Vagina (tissue), 2 donors: ENCODE data around the gene STN1. TPM values are rescaled to one million over a fixed set of nuclear protein-coding genes. Genes with fewer than 3 reads are reported as not detected.

ENCODE experiments used
- DNase-seq, 2 donors: peaks; one replicate each; pipeline ENCODE4 v3.0.0-alpha.2; 2017; ENCODE audit errors: extremely low spot score in 2 of 2
- H3K27ac ChIP-seq: fragments of 200-600 bp; sonication (generic); one replicate; pipeline ENCODE4 v1.5.1; 2019
- H3K27me3 ChIP-seq: fragments of 200-600 bp; sonication (generic); one replicate; pipeline ENCODE4 v1.5.1; 2019
- H3K36me3 ChIP-seq, 2 donors: fragments of 200-600 bp; sonication (generic); one replicate each; pipeline ENCODE4 v1.5.1; 2017 to 2019
- H3K4me1 ChIP-seq: fragments of 200-600 bp; sonication (generic); one replicate; pipeline ENCODE4 v1.5.1; 2019
- H3K4me3 ChIP-seq, 2 donors: fragments of 200-600 bp; sonication (generic); 1 replicate in 1 of 2; 2 replicates in 1 of 2; pipeline ENCODE4 v1.5.1; 2016 to 2019
- H3K9me3 ChIP-seq: fragments of 200-600 bp; sonication (generic); one replicate; pipeline ENCODE4 v1.5.1; 2019
- POLR2A ChIP-seq, 2 donors: fragments of 450-650 bp; IDR thresholded peaks; one replicate each; pipeline ENCODE4 v1.6.1; 2017; ENCODE audit warnings: antibody characterized with exemption in 2 of 2, mild to moderate bottlenecking in 2 of 2, moderate library complexity in 2 of 2
- POLR2AphosphoS5 ChIP-seq, 2 donors: sonication (generic); formaldehyde crosslinking; IDR thresholded peaks; one replicate each; pipeline ENCODE4 v1.9.0; 2017; ENCODE audit warnings: antibody characterized with exemption in 2 of 2, mild to moderate bottlenecking in 2 of 2, low read depth in 1 of 2; ENCODE audit not compliant: insufficient read depth in 1 of 2
- intact Hi-C: fragments of 100-400 bp; cut with DNase I; formaldehyde crosslinking; loops from one replicate; pipeline ENCODE4 v1.15.1; 2023
- total RNA-seq: library from RNA; depleted of rRNA; stranded (reverse); fragments of >200 nt; gene quantifications from one replicate; pipeline ENCODE4 v1.2.3, GENCODE V29; 2016
- TF ChIP-seq, protein P1 (sequence below), 3 experiments: fragments of 450-650 bp in 2 of 3; fragments of 200-600 bp in 1 of 3; sonication (generic) in 1 of 3; IDR thresholded peaks; one replicate each; pipeline ENCODE4 v1.5.1; 2017 to 2019; ENCODE audit warnings: antibody characterized with exemption in 3 of 3, mild to moderate bottlenecking in 2 of 3, moderate library complexity in 2 of 3

The STN1 gene
- total RNA-seq, 1 donor from 2014 or later = 22.3 TPM

- no peaks in the 10 kb centered on the region for H3K36me3 ChIP-seq
- H3K27me3 ChIP-seq = no peaks in the 10 kb centered on the region
- H3K4me3 ChIP-seq = no peak overlapping the region
- H3K9me3 ChIP-seq = no peaks in the 10 kb centered on the region
- intact Hi-C loops = no loop called here
- TF ChIP-seq, protein P1, sequence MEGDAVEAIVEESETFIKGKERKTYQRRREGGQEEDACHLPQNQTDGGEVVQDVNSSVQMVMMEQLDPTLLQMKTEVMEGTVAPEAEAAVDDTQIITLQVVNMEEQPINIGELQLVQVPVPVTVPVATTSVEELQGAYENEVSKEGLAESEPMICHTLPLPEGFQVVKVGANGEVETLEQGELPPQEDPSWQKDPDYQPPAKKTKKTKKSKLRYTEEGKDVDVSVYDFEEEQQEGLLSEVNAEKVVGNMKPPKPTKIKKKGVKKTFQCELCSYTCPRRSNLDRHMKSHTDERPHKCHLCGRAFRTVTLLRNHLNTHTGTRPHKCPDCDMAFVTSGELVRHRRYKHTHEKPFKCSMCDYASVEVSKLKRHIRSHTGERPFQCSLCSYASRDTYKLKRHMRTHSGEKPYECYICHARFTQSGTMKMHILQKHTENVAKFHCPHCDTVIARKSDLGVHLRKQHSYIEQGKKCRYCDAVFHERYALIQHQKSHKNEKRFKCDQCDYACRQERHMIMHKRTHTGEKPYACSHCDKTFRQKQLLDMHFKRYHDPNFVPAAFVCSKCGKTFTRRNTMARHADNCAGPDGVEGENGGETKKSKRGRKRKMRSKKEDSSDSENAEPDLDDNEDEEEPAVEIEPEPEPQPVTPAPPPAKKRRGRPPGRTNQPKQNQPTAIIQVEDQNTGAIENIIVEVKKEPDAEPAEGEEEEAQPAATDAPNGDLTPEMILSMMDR (IDR thresholded peaks at IDR 0.05) = no peak
- TF ChIP-seq POLR2A (IDR thresholded peaks at IDR 0.05) = no peak
- no peak for TF ChIP-seq POLR2AphosphoS5 (IDR thresholded peaks at IDR 0.05; ENCODE audit: insufficient read depth in 1 of 2, low read depth in 1 of 2)
- no peak overlapping the region for H3K27ac ChIP-seq
- H3K4me1 ChIP-seq = no peaks in the 10 kb centered on the region
- no peak for DNase-seq
Measured at GRCh38 chr10:103947799-103948516, 30.0 kb upstream of the STN1 start.

DNA sequence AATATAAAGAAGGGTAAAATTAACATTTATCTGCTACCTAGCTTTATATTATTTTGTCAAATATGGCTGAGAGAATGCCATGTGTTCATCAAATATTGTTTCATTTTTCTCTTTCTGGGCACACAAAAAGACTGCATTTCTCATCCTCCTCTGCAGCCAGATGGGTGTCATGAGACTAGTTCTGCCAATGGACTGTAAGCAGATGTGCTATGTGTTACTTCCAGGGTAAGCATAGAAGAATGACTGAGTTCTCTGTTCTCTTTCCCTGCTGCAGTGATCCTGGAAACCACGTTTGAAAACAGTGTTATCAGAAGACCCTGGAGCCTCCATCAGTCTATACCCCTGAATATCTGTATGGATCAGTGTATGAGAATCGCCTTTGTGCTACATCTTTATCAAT, 24.9 kb upstream of the STN1 start:
- H3K4me1 ChIP-seq = no peaks in the 10 kb centered on the region
- no peaks in the 10 kb centered on the region for H3K9me3 ChIP-seq
- H3K27me3 ChIP-seq = no peaks in the 10 kb centered on the region
- TF ChIP-seq POLR2AphosphoS5 (IDR thresholded peaks at IDR 0.05; ENCODE audit: insufficient read depth in 1 of 2, low read depth in 1 of 2) (no peak), POLR2A (IDR thresholded peaks at IDR 0.05) (no peak)
- TF ChIP-seq, protein P1 (IDR thresholded peaks at IDR 0.05) = no peak
- no peak for DNase-seq
- no peaks in the 10 kb centered on the region for H3K36me3 ChIP-seq
- no peak overlapping the region for H3K4me3 ChIP-seq
- intact Hi-C loops = no loop called here
- H3K27ac ChIP-seq = no peak overlapping the region

DNA sequence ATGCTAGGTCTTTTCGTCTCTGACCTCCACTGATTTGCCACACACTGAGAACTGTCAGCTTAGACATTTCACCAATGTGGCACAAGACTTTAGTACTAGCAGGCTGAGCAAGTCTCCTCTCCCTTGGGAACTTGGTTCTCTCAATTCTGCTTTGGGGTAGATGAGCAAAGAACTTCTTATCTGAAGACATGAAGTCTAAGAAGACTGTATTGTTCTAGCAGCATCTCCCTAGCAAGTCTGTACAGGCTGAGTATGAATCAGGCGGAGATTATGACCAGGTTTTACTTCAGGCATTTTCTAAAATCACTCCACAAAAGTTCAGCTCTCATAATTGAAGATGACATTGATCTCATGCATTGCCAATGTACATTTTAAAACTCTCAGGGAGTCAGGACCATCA, 23.8 kb upstream of the STN1 start:
- H3K9me3 ChIP-seq = no peaks in the 10 kb centered on the region
- no peaks in the 10 kb centered on the region for H3K4me1 ChIP-seq
- no peak overlapping the region for H3K27ac ChIP-seq
- no peaks in the 10 kb centered on the region for H3K27me3 ChIP-seq
- no peaks in the 10 kb centered on the region for H3K36me3 ChIP-seq
- no peak for DNase-seq
- intact Hi-C loops = no loop called here
- no peak overlapping the region for H3K4me3 ChIP-seq
- TF ChIP-seq POLR2AphosphoS5 (IDR thresholded peaks at IDR 0.05; ENCODE audit: insufficient read depth in 1 of 2, low read depth in 1 of 2) = peak in 1 of 2 donors; percentile 62
- TF ChIP-seq, protein P1 (IDR thresholded peaks at IDR 0.05) = no peak

GRCh38 chr10:103939522-103939921, 21.5 kb upstream of the STN1 start:
- TF ChIP-seq, protein P1 (IDR thresholded peaks at IDR 0.05) = no peak
- TF ChIP-seq POLR2AphosphoS5 (IDR thresholded peaks at IDR 0.05; ENCODE audit: insufficient read depth in 1 of 2, low read depth in 1 of 2) (no peak), POLR2A (IDR thresholded peaks at IDR 0.05) (no peak)
- H3K4me1 ChIP-seq = no peaks in the 10 kb centered on the region
- no peak overlapping the region for H3K4me3 ChIP-seq
- no peak for DNase-seq
- H3K27me3 ChIP-seq = no peaks in the 10 kb centered on the region
- no peaks in the 10 kb centered on the region for H3K36me3 ChIP-seq
- H3K9me3 ChIP-seq = no peaks in the 10 kb centered on the region
- H3K27ac ChIP-seq = no peak overlapping the region
- intact Hi-C loops = no loop called here

DNA sequence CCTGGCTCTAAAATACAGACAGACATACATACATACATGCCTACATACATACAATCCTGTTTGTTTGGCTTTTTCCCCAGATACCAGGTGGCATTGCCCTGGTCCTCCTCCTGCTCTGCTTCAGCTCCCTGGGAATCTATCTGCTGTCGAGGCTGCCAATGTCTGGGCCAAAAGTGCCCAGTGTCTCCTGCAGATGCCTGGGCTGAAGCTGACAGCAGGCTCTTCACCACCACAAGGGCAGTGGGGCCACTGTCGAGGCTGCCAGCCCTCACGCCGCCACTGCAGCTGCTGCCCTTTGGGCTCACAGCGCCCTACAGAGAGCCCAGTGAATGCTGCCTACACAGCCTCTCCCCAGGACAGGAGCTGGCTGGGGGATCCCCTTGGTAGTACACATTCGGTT, 18.0 kb upstream of the STN1 start:
- intact Hi-C loops = no loop called here
- H3K9me3 ChIP-seq = no peaks in the 10 kb centered on the region
- no peaks in the 10 kb centered on the region for H3K4me1 ChIP-seq
- no peak overlapping the region for H3K27ac ChIP-seq
- no peaks in the 10 kb centered on the region for H3K36me3 ChIP-seq
- no peak for DNase-seq
- H3K4me3 ChIP-seq = no peak overlapping the region
- H3K27me3 ChIP-seq = no peaks in the 10 kb centered on the region
- no peak for TF ChIP-seq POLR2A (IDR thresholded peaks at IDR 0.05)
- TF ChIP-seq, protein P1 (IDR thresholded peaks at IDR 0.05) = no peak
- TF ChIP-seq POLR2AphosphoS5 (IDR thresholded peaks at IDR 0.05; ENCODE audit: insufficient read depth in 1 of 2, low read depth in 1 of 2) = no peak
